ENCODE measurements around the gene MYO1B. TPM values are rescaled to one million over a fixed set of nuclear protein-coding genes. Genes with fewer than 3 reads are reported as not detected.

Gene MYO1B
- polyA plus RNA-seq, 1 donor from 2014 or later: 72.2 TPM

DNA sequence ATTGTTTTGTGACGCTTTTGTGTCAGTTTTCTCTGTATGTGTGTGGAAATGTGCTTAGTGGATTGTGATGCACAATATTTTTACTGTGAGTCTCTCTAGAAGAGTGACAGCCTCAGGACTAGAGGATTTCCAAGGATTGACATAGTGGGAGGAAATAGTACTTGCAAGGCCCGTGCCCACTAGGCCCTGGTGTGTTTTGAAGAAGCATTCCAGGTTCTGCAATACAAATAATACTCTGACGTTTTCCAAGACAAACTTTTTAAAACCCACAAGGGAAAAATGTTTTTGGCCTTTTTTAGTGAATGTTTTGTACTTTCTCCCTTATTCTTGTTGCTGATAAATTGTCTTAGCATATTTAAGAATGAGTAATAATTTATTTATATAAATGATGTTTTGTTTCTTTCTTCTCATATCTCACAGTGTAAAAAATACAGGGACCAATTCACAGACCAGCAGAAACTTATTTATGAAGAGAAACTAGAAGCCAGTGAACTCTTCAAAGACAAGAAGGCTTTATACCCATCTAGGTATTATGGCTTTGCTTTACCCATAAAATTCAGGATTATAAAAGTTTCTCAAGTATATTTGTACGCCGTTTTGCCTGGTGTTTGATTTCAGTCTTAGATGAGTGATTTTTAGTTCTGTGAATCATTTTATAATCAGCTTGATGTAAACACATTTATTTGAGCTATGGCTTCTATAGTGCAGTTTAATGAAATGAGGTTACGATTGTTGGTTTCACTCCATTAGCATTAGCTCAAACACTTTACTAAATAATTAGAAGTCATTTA, 165.6 kb downstream of the MYO1B start:
- Histone ChIP-seq H3K9me3 (ENCODE audit: low read length) (no peaks in the 10 kb centered on the region), H3K27ac (ENCODE audit: low read length) (no peak overlapping the region), H3F3A (ENCODE audit: insufficient read depth, low read length, poor library complexity, severe bottlenecking) (no peaks in the 10 kb centered on the region), H3K4me2 (ENCODE audit: low read length) (no peak overlapping the region), H3K9ac (ENCODE audit: low read length) (no peak overlapping the region), H4K20me1 (ENCODE audit: insufficient read depth) (no peaks in the 10 kb centered on the region), H3K79me2 (replicated peaks; ENCODE audit: insufficient read depth, low read length) (no peaks in the 10 kb centered on the region), H3K36me3 (ENCODE audit: insufficient read depth, low read length) (peaks cover 3% of the 10 kb centered on the region), H3K9me2 (ENCODE audit: insufficient read depth, low read length) (no peaks in the 10 kb centered on the region), H3K27me3 (ENCODE audit: insufficient read depth, low read depth, low read length) (no peaks in the 10 kb centered on the region), H3K4me3 (ENCODE audit: low read length) (no peak overlapping the region), H2AFZ (ENCODE audit: low read depth, low read length) (no peak overlapping the region)
- TF ChIP-seq EZH2 (IDR thresholded peaks at IDR 0.05; ENCODE audit: borderline replicate concordance, insufficient read depth, low read length, poor library complexity, severe bottlenecking): no peak
- TF ChIP-seq RAD21 (conservative IDR thresholded peaks at IDR 0.05): no peak
- no peak for TF ChIP-seq TAF1 (IDR thresholded peaks at IDR 0.05; ENCODE audit: low read depth)
- TF ChIP-seq, protein P1, sequence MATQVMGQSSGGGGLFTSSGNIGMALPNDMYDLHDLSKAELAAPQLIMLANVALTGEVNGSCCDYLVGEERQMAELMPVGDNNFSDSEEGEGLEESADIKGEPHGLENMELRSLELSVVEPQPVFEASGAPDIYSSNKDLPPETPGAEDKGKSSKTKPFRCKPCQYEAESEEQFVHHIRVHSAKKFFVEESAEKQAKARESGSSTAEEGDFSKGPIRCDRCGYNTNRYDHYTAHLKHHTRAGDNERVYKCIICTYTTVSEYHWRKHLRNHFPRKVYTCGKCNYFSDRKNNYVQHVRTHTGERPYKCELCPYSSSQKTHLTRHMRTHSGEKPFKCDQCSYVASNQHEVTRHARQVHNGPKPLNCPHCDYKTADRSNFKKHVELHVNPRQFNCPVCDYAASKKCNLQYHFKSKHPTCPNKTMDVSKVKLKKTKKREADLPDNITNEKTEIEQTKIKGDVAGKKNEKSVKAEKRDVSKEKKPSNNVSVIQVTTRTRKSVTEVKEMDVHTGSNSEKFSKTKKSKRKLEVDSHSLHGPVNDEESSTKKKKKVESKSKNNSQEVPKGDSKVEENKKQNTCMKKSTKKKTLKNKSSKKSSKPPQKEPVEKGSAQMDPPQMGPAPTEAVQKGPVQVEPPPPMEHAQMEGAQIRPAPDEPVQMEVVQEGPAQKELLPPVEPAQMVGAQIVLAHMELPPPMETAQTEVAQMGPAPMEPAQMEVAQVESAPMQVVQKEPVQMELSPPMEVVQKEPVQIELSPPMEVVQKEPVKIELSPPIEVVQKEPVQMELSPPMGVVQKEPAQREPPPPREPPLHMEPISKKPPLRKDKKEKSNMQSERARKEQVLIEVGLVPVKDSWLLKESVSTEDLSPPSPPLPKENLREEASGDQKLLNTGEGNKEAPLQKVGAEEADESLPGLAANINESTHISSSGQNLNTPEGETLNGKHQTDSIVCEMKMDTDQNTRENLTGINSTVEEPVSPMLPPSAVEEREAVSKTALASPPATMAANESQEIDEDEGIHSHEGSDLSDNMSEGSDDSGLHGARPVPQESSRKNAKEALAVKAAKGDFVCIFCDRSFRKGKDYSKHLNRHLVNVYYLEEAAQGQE (IDR thresholded peaks at IDR 0.05; ENCODE audit: borderline replicate concordance): no peak
- TF ChIP-seq SMC3 (conservative IDR thresholded peaks at IDR 0.05; ENCODE audit: poor library complexity): no peak
- TF ChIP-seq MXI1 (conservative IDR thresholded peaks at IDR 0.05; ENCODE audit: poor library complexity, severe bottlenecking): no peak
- TF ChIP-seq POLR2AphosphoS5 (IDR thresholded peaks at IDR 0.05): no peak
- TF ChIP-seq, protein P2, sequence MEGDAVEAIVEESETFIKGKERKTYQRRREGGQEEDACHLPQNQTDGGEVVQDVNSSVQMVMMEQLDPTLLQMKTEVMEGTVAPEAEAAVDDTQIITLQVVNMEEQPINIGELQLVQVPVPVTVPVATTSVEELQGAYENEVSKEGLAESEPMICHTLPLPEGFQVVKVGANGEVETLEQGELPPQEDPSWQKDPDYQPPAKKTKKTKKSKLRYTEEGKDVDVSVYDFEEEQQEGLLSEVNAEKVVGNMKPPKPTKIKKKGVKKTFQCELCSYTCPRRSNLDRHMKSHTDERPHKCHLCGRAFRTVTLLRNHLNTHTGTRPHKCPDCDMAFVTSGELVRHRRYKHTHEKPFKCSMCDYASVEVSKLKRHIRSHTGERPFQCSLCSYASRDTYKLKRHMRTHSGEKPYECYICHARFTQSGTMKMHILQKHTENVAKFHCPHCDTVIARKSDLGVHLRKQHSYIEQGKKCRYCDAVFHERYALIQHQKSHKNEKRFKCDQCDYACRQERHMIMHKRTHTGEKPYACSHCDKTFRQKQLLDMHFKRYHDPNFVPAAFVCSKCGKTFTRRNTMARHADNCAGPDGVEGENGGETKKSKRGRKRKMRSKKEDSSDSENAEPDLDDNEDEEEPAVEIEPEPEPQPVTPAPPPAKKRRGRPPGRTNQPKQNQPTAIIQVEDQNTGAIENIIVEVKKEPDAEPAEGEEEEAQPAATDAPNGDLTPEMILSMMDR (IDR thresholded peaks at IDR 0.05; ENCODE audit: poor library complexity, severe bottlenecking): no peak
- TF ChIP-seq EP300 (conservative IDR thresholded peaks at IDR 0.05; ENCODE audit: poor library complexity, severe bottlenecking): no peak

- H3K4me3 ChIP-seq (ENCODE audit: low read length): no peak overlapping the region
- H3K36me3 ChIP-seq (ENCODE audit: insufficient read depth, low read length): peaks cover 6% of the 10 kb centered on the region
- TF ChIP-seq EZH2 (IDR thresholded peaks at IDR 0.05; ENCODE audit: borderline replicate concordance, insufficient read depth, low read length, poor library complexity, severe bottlenecking): no peak
- TF ChIP-seq TAF1 (IDR thresholded peaks at IDR 0.05; ENCODE audit: low read depth): no peak
- TF ChIP-seq POLR2AphosphoS5 (IDR thresholded peaks at IDR 0.05): no peak
- TF ChIP-seq, protein P2 (IDR thresholded peaks at IDR 0.05; ENCODE audit: poor library complexity, severe bottlenecking): no peak
- no peak for TF ChIP-seq RAD21 (conservative IDR thresholded peaks at IDR 0.05)
- no peak for TF ChIP-seq EP300 (conservative IDR thresholded peaks at IDR 0.05; ENCODE audit: poor library complexity, severe bottlenecking)
- TF ChIP-seq, protein P1 (IDR thresholded peaks at IDR 0.05; ENCODE audit: borderline replicate concordance): no peak
- no peak for TF ChIP-seq SMC3 (conservative IDR thresholded peaks at IDR 0.05; ENCODE audit: poor library complexity)
- TF ChIP-seq MXI1 (conservative IDR thresholded peaks at IDR 0.05; ENCODE audit: poor library complexity, severe bottlenecking): no peak
- no peaks in the 10 kb centered on the region for H3K27me3 ChIP-seq (ENCODE audit: insufficient read depth, low read depth, low read length)
- no peaks in the 10 kb centered on the region for H3K79me2 ChIP-seq (replicated peaks; ENCODE audit: insufficient read depth, low read length)
- no peaks in the 10 kb centered on the region for H4K20me1 ChIP-seq (ENCODE audit: insufficient read depth)
- no peaks in the 10 kb centered on the region for H3F3A ChIP-seq (ENCODE audit: insufficient read depth, low read length, poor library complexity, severe bottlenecking)
- H3K27ac ChIP-seq (ENCODE audit: low read length): no peak overlapping the region
- H3K4me2 ChIP-seq (ENCODE audit: low read length): no peak overlapping the region
- no peaks in the 10 kb centered on the region for H3K9me2 ChIP-seq (ENCODE audit: insufficient read depth, low read length)
- no peaks in the 10 kb centered on the region for H3K9me3 ChIP-seq (ENCODE audit: low read length)
- no peak overlapping the region for H3K9ac ChIP-seq (ENCODE audit: low read length)
- no peak overlapping the region for H2AFZ ChIP-seq (ENCODE audit: low read depth, low read length)
Observed at GRCh38 chr2:191411472-191411871, 166.3 kb downstream of the MYO1B start.
